DND-41 (cell line): ENCODE results near the gene TALDO1.

Experiments
- CTCF ChIP-seq: IDR thresholded peaks from 2 replicates; pipeline ENCODE4 v1.5.1; 2012; ENCODE audit warnings: borderline replicate concordance, low read length, moderate library complexity, mild to moderate bottlenecking; ENCODE audit not compliant: poor library complexity, severe bottlenecking; ENCODE audit errors: extremely low read depth
- EZH2 ChIP-seq: IDR thresholded peaks from 3 replicates; pipeline ENCODE4 v1.6.1; 2012; ENCODE audit warnings: borderline replicate concordance, low read depth, mild to moderate bottlenecking, moderate library complexity, low read length, inconsistent platforms; ENCODE audit not compliant: severe bottlenecking

GRCh38 chr11:792873-793272 is 45.6 kb downstream of the TALDO1 start:
- TF ChIP-seq CTCF (no peak), EZH2 (no peak)
